Measurements from ENCODE around the gene FUT9. TPM values are rescaled to one million over a fixed set of nuclear protein-coding genes. Genes with fewer than 3 reads are reported as not detected.

FUT9 gene
- total RNA-seq, 2 donors from 2014 or later, result 1.5 to 4.3 TPM

- Histone ChIP-seq H3K4me1 (ENCODE audit: control insufficient read depth, insufficient read depth, low read length) (no peaks in the 10 kb centered on the region), H3K9me3 (ENCODE audit: control insufficient read depth, low read length) (no peaks in the 10 kb centered on the region), H3K27ac (ENCODE audit: low read depth, low read length) (no peak overlapping the region), H3K4me3 (ENCODE audit: low read length) (no peak overlapping the region), H3K36me3 (ENCODE audit: control insufficient read depth, insufficient read depth, low read length) (no peaks in the 10 kb centered on the region), H3K27me3 (ENCODE audit: control insufficient read depth, insufficient read depth, low read length, poor library complexity, severe bottlenecking) (no peaks in the 10 kb centered on the region), H3K9ac (ENCODE audit: extremely low read depth, low read length, poor library complexity, severe bottlenecking) (no peak overlapping the region)
- no peaks in the 10 kb centered on the region for H3K27me3 Mint-ChIP-seq (ENCODE audit: insufficient read depth)
- H3K4me1 Mint-ChIP-seq, result no peaks in the 10 kb centered on the region
- 56 to 60% methylated on average over 3 of the region's 3 CpGs for WGBS, 2 experiments (ENCODE audit: insufficient coverage in 1 of 2, insufficient read length in 1 of 2)
- H3K9me3 Mint-ChIP-seq, result peaks cover 17% of the 10 kb centered on the region
- H3K27ac Mint-ChIP-seq, result no peak overlapping the region
- H3K4me3 Mint-ChIP-seq, result no peak overlapping the region
- TF ChIP-seq CTCF (conservative IDR thresholded peaks at IDR 0.05), result no peak
- no peaks in the 10 kb centered on the region for H3K36me3 Mint-ChIP-seq (ENCODE audit: low read depth)
- no peak for DNase-seq
Observed at GRCh38 chr6:95998133-95998532, 17.6 kb upstream of the FUT9 start.

DNA sequence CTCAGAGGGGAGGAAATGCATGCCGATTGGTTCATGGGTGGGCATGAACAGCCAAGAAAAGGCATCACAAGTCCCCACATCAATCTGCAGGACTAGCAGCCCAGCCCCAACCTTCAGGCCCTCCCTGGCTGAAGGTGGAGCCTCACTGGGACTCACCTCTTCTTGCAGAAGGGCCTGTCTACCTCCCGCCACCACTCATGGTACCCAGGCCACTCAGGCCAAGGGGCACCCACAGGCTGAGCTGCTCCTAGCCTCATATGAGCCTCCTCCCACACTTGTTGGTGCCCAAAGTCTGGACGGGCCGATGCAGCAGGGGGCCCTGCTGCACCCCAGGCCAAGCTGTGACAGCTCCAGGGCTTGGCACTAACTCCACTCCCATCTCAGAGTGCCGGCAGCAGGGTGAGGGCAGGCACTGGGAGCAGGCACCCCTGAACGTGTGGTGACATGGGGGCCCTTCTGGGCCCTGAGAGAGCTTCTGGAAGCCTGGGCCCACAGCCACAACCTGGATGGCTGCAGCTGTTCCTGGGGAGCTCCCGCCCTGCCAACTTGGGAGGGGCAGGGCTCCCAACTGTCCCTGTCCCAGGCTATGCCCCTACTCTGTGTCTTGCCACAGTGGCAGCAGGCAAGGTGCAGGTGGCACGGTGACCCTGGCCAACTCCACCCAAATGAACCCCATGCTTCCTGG is 13.7 kb upstream of the FUT9 start:
- Mint-ChIP-seq H3K9me3 (peaks cover 17% of the 10 kb centered on the region), H3K36me3 (ENCODE audit: low read depth) (no peaks in the 10 kb centered on the region), H3K4me1 (no peaks in the 10 kb centered on the region), H3K27ac (no peak overlapping the region), H3K4me3 (no peak overlapping the region), H3K27me3 (ENCODE audit: insufficient read depth) (no peaks in the 10 kb centered on the region)
- H3K36me3 ChIP-seq (ENCODE audit: control insufficient read depth, insufficient read depth, low read length), result no peaks in the 10 kb centered on the region
- H3K27me3 ChIP-seq (ENCODE audit: control insufficient read depth, insufficient read depth, low read length, poor library complexity, severe bottlenecking), result no peaks in the 10 kb centered on the region
- WGBS, 2 experiments (ENCODE audit: insufficient coverage in 1 of 2, insufficient read length in 1 of 2), result 95 to 100% methylated on average over 1 to 8 of the region's 8 CpGs
- DNase-seq, result no peak
- no peak overlapping the region for H3K9ac ChIP-seq (ENCODE audit: extremely low read depth, low read length, poor library complexity, severe bottlenecking)
- no peaks in the 10 kb centered on the region for H3K4me1 ChIP-seq (ENCODE audit: control insufficient read depth, insufficient read depth, low read length)
- H3K9me3 ChIP-seq (ENCODE audit: control insufficient read depth, low read length), result no peaks in the 10 kb centered on the region
- H3K27ac ChIP-seq (ENCODE audit: low read depth, low read length), result no peak overlapping the region
- H3K4me3 ChIP-seq (ENCODE audit: low read length), result no peak overlapping the region
- no peak for TF ChIP-seq CTCF (conservative IDR thresholded peaks at IDR 0.05)

- Mint-ChIP-seq H3K27me3 (ENCODE audit: insufficient read depth) (no peaks in the 10 kb centered on the region), H3K4me3 (no peak overlapping the region), H3K27ac (no peak overlapping the region), H3K9me3 (peaks cover 17% of the 10 kb centered on the region), H3K36me3 (ENCODE audit: low read depth) (no peaks in the 10 kb centered on the region), H3K4me1 (peaks cover 1% of the 10 kb centered on the region)
- no peak for TF ChIP-seq CTCF (conservative IDR thresholded peaks at IDR 0.05)
- Histone ChIP-seq H3K9me3 (ENCODE audit: control insufficient read depth, low read length) (no peaks in the 10 kb centered on the region), H3K9ac (ENCODE audit: extremely low read depth, low read length, poor library complexity, severe bottlenecking) (no peak overlapping the region), H3K4me1 (ENCODE audit: control insufficient read depth, insufficient read depth, low read length) (peaks cover 2% of the 10 kb centered on the region), H3K36me3 (ENCODE audit: control insufficient read depth, insufficient read depth, low read length) (no peaks in the 10 kb centered on the region), H3K27ac (ENCODE audit: low read depth, low read length) (no peak overlapping the region), H3K27me3 (ENCODE audit: control insufficient read depth, insufficient read depth, low read length, poor library complexity, severe bottlenecking) (no peaks in the 10 kb centered on the region), H3K4me3 (ENCODE audit: low read length) (no peak overlapping the region)
- 60 to 62% methylated on average over 3 of the region's 3 CpGs for WGBS, 2 experiments (ENCODE audit: insufficient coverage in 1 of 2, insufficient read length in 1 of 2)
- no peak for DNase-seq
Observed at GRCh38 chr6:96002576-96002910, 13.2 kb upstream of the FUT9 start.

Measured in endodermal cell (in vitro differentiated cells).